IPS-NIHi11 (cell line): Measurements from ENCODE around the gene FRG2B.
"Not testable (repeated sequence)": the region's sequence is repeated elsewhere in the genome, so short reads cannot be mapped to it uniquely, and the experiment has no call there.

Experiments used
- DNase-seq: peaks from one replicate; pipeline ENCODE4 v3.0.0; 2012; ENCODE audit warnings: mixed read lengths, low spot score

Gene FRG2B

GRCh38 chr10:133626695-133627094 is at the start of gene FRG2B:
TSS of gene FRG2B (minus strand) at chr10:133626795. CDS start at chr10:133626742, 53 bp downstream.
- not testable (repeated sequence) for DNase-seq

- DNase-seq, result not testable (repeated sequence)
Observed at GRCh38 chr10:133667446-133667845, 40.9 kb upstream of the FRG2B start.

GRCh38 chr10:133663544-133664160 is 37.1 kb upstream of the FRG2B start:
- not testable (repeated sequence) for DNase-seq

- not testable (repeated sequence) for DNase-seq
Observed at GRCh38 chr10:133661122-133661521, 34.5 kb upstream of the FRG2B start.

- not testable (repeated sequence) for DNase-seq
Observed at GRCh38 chr10:133660516-133660915, 33.9 kb upstream of the FRG2B start.

GRCh38 chr10:133657276-133657675 is 30.7 kb upstream of the FRG2B start:
- DNase-seq, result not testable (repeated sequence)

GRCh38 chr10:133648872-133649455 is 22.4 kb upstream of the FRG2B start:
- not testable (repeated sequence) for DNase-seq

- DNase-seq, result not testable (repeated sequence)
Observed at GRCh38 chr10:133647075-133647748, 20.6 kb upstream of the FRG2B start.

- not testable (repeated sequence) for DNase-seq
Observed at GRCh38 chr10:133637846-133638235, 11.2 kb upstream of the FRG2B start.

- DNase-seq, result not testable (repeated sequence)
Observed at GRCh38 chr10:133637202-133637845, 10.7 kb upstream of the FRG2B start.

- DNase-seq, result not testable (repeated sequence)
Observed at GRCh38 chr10:133630723-133631249, 4.2 kb upstream of the FRG2B start.

- DNase-seq, result not testable (repeated sequence)
Observed at GRCh38 chr10:133622544-133622943, 4.1 kb downstream of the FRG2B start.

GRCh38 chr10:133618851-133619250 is 7.7 kb downstream of the FRG2B start:
- no peak for DNase-seq

- DNase-seq, result no peak
Observed at GRCh38 chr10:133617196-133617595, 9.4 kb downstream of the FRG2B start.

GRCh38 chr10:133616371-133617130 is 10.0 kb downstream of the FRG2B start:
- DNase-seq, result no peak

- no peak for DNase-seq
Observed at GRCh38 chr10:133614830-133615580, 11.6 kb downstream of the FRG2B start.

- no peak for DNase-seq
Observed at GRCh38 chr10:133613699-133614098, 12.9 kb downstream of the FRG2B start.

GRCh38 chr10:133611079-133611478 is 15.5 kb downstream of the FRG2B start:
- no peak for DNase-seq

- DNase-seq, result peak; percentile 21
Observed at GRCh38 chr10:133608855-133609254, 17.7 kb downstream of the FRG2B start.

- DNase-seq, result not testable (repeated sequence)
Observed at GRCh38 chr10:133603434-133603833, 23.2 kb downstream of the FRG2B start.

GRCh38 chr10:133600657-133601056 is 25.9 kb downstream of the FRG2B start:
- DNase-seq, result no peak
